ENCODE data around the gene TIPARP. TPM values are rescaled to one million over a fixed set of nuclear protein-coding genes. Genes with fewer than 3 reads are reported as not detected.
"Not testable (repeated sequence)": the region's sequence is repeated elsewhere in the genome, so short reads cannot be mapped to it uniquely, and the experiment has no call there.

Gene TIPARP
- total RNA-seq, 1 experiment from 2014 or later = 57.9 TPM

DNA sequence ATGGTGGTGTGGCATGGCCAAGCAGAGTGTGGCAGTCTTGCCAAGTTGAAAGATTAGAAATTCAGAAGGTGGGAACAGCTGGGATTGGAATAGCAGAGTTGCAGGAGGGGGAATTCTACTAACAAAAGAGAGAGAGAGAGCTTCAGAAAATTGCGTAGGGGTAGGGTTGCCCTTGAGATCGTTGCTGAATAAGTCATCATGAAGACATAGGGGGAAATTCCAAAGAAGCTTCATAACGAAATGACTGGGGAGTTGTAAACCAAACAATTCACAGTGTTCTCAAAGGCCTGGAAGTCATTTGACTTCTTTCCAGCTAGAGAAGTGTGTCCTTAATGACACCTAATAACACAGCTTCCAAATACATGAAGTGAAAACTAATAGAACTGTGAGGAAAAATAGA is 26.3 kb upstream of the TIPARP start:
- peak; percentile 58 for DNase-seq (ENCODE audit: low read depth)

DNA sequence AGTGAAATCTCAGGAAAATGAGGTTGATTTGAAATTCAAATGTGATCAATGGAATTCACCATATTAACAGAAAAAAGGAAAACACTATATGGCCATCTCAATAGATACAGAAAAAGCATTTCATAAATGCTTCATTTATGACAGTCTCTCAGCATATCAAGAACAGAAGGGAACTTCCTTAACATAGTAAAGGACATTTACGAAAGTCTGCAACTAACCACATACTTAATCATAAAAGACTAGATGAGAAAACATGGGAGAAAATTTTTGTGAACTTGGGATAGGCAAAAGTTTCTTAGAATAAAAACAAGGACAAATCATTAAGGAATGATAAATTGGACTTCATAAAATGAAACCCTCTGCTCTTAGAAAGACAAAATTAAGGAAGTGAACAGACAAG is 24.7 kb upstream of the TIPARP start:
- no peak for DNase-seq (ENCODE audit: low read depth)

DNA sequence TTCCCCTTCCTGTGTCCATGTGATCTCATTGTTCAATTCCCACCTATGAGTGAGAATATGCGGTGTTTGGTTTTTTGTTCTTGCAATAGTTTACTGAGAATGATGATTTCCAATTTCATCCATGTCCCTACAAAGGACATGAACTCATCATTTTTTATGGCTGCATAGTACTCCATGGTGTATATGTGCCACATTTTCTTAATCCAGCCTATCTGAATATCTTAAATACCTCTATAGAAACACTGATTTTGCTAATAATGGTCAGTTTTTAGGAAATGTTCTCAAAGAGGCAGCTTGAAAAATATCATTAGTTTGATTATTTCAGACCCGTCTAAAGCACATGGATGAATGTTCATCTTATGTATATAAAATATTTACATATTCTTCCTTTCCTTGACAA is 21.7 kb upstream of the TIPARP start:
- DNase-seq (ENCODE audit: low read depth) = not testable (repeated sequence)

DNA sequence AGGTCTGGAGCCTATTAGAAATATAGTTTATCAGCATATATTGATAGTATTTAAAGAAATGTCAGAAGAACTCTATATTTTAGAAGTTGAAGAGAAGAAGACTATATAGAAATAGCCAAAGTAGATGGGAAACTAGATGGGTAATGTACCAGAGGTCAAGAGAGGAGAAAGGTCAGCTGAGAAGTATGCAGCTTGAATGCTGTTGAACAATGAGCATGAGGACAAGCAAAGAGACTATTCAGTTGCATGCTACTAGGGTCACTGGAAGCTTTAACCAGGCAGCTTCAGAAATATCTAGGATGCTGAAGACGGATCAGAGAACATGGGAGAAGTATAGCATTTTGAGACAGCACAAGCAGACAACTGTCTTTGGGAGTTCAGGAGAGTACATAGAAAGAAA is 19.6 kb upstream of the TIPARP start:
- DNase-seq (ENCODE audit: low read depth) = no peak

DNA sequence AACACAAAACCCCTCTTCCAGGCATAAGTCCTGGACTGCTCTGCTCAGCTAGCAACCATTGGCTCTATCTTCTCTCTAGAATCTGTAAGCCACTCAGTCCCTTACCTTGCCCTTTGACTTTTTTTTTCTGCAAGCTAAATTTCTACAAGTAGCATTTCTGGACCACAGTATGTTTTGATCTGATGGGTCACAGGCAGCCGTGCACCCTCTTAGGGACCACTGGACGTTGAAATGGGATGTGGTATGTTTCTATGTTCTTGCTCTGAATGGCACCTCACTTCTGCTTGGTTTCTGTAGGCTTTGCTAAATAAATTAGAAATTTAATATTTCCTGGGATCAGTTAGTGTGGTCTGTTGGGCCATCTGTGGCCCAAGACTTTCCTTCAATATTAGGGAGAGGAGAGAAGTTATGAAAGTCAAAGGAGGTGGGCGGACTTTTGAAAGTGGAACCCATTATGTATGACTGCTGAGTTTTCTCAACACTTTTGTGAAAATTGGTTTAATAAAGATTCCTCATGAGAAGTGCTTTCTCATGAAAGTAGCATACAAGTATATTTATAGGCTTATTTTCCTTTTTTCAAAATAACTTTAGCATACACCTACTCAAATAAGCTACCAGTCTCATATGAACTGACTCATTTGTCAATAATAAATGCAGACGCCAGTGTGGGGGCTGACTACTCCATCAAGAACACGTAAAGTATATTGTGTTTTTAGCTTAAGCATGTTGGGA is 18.4 kb upstream of the TIPARP start:
- DNase-seq (ENCODE audit: low read depth) = no peak

DNA sequence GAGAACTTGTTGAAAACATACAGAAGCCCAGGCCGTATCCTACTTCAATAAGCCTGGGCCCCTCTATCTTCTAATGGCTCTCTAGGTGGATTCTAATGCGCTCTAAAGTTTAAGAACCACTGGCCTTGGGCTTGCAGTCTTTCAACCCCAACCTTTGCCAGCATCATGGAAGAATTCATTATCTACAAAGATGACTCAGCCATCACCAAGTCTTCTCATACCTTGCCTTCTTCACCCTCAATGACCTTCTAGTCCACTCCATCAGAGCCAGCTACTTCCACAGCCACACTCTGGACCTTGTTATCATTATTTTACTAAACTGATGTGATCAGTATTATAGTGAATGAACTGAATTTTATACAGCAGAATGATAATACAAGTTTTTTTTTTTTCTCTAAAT is 16.9 kb upstream of the TIPARP start:
- DNase-seq (ENCODE audit: low read depth) = no peak

DNA sequence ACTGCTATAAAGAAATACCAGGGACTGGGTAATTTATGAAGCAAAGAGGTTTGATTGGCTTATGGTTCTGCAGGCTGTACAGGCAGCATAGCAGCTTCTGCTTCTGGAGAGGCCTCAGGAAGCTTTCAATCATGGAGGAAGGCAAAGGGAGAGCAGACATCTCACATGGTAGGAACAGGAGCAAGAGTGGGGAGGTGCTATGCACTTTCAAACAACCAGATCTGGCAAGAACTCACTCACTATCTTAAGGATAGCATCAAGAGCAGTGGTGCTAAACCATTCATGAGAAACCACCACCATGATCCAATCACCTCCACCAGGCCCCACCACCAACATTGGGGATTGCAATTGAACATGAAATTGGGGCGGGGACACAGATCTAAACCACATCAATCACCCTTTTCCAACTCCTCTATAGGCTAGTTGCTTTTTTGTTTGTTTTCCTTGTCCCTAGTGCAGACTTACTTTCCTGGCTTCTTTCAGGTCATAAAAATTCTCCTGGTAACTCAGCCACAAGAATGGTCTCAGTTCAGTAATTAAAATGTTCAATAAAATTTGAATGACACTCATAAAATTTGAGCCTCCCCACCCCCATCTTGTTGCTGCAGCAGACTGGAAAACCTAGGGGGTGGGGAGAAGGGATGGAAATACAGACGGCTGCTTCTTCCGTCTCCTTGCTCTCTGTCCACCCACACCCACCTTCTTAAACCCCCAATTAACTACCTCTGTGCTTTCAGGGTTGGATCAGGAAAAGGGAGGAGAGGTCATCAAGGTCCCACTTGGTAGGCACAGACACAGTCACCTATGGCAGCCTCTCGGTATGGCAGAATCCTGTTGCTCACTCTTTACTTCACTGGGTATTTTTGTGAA is 16.3 kb upstream of the TIPARP start:
- no peak for DNase-seq (ENCODE audit: low read depth)

DNA sequence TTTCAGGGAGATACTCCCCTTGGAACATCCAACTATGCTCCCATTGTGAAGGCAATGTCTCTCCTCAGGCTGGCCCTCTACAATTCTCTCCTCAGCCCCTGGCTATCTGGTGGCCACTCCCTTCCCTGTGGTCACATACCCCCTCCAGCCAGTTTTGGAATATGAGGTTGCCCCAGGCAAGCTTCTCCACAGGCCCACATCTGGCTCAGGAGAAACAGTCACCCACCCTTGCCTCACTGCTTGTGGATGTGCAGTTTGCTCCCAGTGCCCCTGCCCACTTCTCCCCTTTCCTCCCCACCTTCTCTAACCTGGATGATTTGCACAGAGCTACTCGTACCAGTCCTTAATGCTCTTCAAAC is 15.7 kb upstream of the TIPARP start:
- DNase-seq (ENCODE audit: low read depth) = no peak

DNA sequence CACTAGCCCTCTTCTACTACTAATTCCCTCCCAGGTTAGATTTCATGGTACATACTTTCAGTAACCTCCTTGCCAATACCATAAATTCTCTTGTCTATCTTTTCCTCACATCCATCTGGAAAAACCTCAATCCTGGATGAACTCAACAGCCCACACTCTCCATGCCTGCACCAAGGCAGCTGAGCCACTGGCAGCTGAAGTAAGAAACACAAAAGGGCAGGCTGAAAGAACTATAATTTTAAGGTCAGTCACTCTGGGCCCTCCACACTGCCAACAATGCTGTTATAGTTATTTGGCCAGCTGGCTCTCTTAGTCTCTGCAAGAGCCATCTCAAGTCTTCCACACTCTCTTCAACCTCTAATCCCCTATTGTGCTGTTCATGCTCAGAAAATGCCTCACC is 15.1 kb upstream of the TIPARP start:
- no peak for DNase-seq (ENCODE audit: low read depth)

DNA sequence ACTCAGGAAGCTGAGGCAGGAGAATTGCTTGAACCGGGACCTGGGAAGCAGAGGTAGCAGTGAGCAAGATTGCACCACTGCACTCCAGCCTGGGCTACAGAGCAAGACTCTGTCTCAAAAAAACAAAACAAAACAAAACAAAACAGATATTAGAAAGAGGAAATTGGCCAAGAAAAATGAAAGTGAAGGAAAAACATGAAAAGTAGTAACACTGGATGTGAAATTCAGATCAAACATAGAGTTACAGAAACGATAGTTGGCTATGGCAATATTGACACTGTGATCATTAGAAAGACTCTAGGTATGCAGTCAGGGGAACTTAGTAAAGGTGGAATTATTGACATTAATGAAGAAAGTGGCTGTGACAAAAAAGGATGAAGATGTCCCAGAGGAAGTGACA is 13.2 kb upstream of the TIPARP start:
- DNase-seq (ENCODE audit: low read depth) = no peak

DNA sequence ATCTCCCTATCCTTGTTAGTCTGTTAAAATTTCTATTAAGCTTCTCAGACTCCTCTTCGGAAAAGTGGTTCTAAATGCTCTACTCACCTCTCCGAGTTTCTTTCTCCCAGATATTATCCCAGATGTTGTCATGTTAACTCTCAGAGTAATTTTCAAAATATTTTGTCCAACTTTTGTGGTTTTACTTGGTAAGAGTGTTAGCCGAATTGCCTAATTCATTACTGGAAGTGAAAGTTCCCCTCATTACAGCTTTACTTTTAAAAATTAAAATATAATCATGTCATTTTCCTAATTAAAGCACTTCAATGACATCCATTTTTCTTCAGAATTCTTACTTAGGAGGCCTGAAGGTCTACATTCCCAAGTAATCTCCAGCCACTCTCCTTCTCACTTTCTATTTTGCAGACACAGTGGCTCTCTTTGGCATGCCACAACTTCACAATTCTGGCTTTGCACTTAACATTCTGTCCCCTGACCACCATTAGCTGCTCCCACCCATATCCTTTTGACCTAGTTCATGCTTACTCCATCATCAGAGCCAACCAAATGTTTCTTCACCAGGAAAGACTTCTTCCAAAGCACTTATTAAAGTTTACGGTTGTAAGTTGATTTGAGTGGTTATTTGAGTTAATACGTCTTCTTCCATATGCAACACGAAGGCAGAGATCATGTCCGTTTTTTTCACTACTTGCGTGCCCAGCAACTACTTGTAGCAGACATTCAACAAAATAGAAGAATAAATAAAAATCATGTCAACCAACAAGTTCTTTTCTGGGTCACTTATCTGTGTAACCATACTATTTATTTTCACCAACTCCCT is 10.2 kb upstream of the TIPARP start:
- DNase-seq (ENCODE audit: low read depth) = no peak

DNA sequence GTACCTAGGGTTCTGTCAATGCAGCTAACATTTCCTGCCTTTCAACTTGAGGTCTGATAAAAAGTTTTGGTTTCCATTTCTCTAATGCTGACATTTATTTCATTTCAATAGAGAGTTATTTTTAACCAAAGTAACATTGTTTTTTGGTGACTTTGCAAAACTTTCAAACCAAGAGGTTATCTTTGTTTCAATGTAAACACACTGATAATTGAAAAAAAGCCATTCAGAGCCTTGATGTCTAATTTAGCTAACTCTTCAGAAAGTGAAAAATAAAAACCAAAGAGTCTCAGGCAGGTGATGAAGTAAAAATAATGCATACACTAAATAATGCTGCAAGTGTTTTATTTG is 9.6 kb upstream of the TIPARP start:
- no peak for DNase-seq (ENCODE audit: low read depth)

DNA sequence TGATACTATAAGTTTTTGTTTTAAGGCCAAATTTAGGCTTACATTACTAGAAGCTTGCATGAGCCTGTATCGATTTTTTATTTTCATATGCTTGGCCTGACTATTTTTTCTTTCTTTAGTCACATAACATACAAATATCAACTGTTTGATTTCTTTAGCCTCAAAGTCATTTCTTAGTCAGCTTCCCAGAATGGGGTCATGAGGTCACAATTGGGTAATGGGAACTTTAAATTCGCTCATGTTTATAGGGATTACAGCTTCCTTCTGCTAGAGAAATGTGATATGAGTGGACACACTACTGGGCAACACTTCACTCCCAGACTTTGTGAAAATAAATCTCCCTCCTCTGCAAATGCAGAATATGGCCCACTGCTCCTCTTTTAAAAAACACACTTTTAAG is 9.1 kb upstream of the TIPARP start:
- peak; percentile 74 for DNase-seq (ENCODE audit: low read depth)

DNA sequence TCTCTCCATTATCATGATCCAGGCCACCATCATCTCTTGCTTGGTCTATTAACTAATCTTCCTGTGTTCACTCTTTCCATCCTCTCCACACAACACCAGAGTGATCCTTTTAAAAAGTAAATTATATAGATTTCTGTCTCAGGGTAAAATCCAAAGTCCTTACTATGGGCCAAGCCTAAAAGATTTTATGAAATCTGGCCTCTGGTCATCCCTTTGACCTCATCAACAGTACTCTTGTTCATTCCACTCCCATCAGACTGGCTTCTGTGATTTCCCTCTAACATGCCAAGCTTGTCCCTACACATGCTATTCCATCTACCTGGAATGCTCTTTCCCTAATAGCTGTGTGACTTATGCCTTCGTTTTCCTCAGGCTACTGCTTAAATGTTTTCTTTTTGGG is 8.3 kb upstream of the TIPARP start:
- DNase-seq (ENCODE audit: low read depth) = no peak

DNA sequence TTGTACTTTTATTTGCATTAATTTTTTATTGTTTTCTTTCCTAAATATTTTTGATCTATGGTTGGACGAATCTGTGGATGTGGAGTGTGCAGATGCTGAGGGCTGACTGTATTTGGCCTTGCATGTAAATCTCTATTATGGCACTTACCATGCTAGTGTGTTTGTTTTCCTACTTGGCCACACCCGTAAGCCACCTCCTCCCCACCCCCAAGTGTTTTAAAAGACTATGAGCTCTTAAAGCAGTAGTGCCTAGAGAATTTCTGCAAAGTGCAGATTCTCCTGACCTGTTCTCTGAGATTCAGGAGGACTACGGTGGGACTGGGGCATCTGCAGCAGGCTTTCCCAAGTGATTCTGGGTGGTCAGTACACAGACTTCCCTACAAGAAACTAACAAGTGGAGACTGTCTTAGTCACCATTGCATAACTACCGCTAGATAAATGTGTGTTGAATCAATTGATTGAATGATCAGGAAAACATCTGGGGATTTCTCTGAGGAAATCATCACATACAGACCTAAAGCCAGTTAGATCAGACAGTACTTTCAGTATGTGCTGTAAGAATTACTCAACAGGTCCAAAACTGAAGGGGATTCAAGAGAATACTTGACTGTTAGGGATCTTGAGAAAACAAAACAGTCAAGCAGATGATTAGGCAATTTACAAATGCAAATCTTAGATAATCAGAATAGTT is 6.2 kb upstream of the TIPARP start:
- peak; percentile 35 for DNase-seq (ENCODE audit: low read depth)

DNA sequence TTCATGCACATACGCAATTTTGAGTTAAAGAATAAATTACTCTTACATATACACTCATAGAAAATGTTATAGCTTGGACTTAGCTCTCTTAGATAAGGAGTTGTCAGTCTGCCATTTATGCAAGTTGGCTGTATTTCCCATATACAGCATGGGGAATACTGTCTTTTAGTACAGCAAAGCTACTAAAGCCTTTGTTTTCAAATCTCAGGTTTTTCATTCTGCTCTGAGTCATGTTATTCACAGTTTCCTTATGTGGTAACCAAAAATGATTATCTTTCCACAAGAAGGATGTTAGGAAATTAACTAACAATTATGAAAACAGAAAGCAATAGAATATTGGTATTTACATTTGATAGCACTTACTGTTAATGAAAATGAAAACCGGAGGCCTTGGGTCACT is 4.3 kb upstream of the TIPARP start:
- no peak for DNase-seq (ENCODE audit: low read depth)

DNA sequence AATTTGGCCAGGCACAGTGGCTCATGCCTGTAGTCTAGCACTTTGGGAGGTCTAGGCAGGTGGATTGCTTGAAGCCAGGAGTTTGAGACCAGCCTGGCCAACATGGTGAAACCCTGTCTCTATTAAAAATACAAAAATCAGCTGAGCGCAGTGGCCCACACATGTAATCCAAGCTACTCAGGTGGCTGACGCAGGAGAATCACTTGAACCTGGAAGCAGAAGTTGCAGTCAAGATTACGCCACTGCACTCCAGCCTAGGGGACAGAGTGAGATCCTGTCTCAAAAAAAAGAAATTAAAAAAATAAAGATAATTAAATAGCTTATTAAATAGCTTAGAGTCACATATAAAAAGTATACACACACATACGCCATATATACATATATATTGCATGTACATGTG is 3.7 kb upstream of the TIPARP start:
- no peak for DNase-seq (ENCODE audit: low read depth)

DNA sequence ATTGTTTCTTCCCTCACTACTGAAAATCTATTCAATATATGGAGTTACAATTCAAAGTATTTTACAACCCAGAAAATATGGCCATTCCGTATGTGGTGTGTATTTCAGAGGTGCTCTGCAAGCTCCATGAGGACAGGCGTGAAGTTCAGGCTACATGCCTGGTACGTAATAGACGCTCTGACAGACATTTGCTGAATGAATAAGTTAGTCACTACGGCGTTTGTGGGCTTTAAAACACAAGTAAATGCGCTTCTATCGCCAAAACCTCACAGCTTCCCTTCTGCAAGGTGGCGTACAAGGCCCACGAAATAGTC is 701 bp upstream of the TIPARP start:
- no peak for DNase-seq (ENCODE audit: low read depth)

DNA sequence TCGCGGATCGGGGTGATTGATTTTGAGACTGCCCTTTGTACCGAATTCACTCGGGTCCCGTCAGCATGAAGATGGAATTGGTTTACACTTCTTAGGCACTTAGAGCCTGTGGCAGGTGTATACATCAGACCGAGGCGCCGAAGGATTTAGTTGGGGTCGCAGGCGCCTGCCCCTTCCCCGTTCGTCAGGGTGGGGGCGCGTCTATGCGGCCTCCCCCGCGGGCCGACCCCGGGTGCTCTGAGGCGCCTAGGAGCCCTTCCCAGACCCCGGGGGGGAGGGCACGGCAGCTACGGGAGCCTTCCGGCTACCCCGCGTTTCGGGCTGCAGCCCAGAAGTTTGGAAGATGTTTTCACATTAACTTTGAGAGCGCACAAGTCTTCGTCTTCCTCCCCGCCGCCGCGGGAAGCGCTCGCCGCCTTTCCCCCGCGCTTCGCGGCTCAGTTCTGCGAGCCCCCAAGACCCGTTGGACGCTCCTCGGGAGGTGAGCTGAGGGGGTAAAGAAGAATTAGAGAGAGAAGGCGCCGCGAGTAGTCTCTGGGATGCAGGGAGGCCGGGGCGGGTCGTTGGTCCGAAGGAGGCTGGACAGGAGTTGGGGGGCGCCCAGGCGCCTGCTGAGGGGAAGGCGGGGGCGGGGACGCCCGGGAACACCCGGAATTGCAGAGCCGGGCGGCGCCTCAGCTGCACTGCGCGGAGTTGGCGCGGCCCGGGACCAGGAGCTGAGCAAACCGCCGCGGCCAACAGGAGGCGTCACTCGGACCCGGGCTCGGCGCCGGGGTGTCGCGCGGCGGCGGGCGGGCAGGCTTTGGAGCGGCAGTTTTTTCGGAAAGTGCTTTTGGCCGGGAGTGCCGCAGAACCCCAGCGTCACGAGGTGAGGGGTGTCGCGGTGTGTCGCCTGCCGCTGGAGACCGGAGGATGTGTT is 780 bp downstream of the TIPARP start:
- DNase-seq (ENCODE audit: low read depth) = peak; percentile 63

Measured in HT1080 (cell line).